Chondrocyte (in vitro differentiated cells): ENCODE measurements around the gene PPM1A. TPM values are rescaled to one million over a fixed set of nuclear protein-coding genes. Genes with fewer than 3 reads are reported as not detected.

Experiments used
- DNase-seq: peaks from one replicate; pipeline ENCODE4 v3.0.0; 2021; ENCODE audit warnings: mixed read lengths, low spot score
- H3K27ac Mint-ChIP-seq: one replicate; pipeline ENCODE4 v1.8.0; 2021; ENCODE audit warnings: mild to moderate bottlenecking, moderate library complexity, mixed read lengths; ENCODE audit not compliant: unreplicated experiment
- H3K27me3 Mint-ChIP-seq: 2 replicates; pipeline ENCODE4 v1.8.0; 2021; ENCODE audit warnings: low read depth, mixed read lengths
- H3K36me3 Mint-ChIP-seq: 2 replicates; pipeline ENCODE4 v1.8.0; 2021; ENCODE audit warnings: low read depth, mixed read lengths
- H3K4me1 Mint-ChIP-seq: 2 replicates; pipeline ENCODE4 v1.8.0; 2021; ENCODE audit warnings: low read depth, mild to moderate bottlenecking, mixed read lengths
- H3K4me3 Mint-ChIP-seq: one replicate; pipeline ENCODE4 v1.8.0; 2021; ENCODE audit warnings: mild to moderate bottlenecking, moderate library complexity, mixed read lengths; ENCODE audit not compliant: unreplicated experiment
- H3K9me3 Mint-ChIP-seq: 2 replicates; pipeline ENCODE4 v1.8.0; 2021; ENCODE audit warnings: low read depth, mixed read lengths
- total RNA-seq: library from RNA; stranded (reverse); gene quantifications from 3 replicates; pipeline ENCODE4 v1.2.1, GENCODE V29; 2021
- TF ChIP-seq, protein P1 (sequence below): fragments of 200-600 bp; sonication (generic); IDR thresholded peaks from 2 replicates; pipeline ENCODE4 v1.5.0; 2021; ENCODE audit warnings: antibody characterized with exemption, mild to moderate bottlenecking, moderate library complexity

Gene PPM1A
- total RNA-seq, 1 donor from 2014 or later: 43.9 TPM

DNA sequence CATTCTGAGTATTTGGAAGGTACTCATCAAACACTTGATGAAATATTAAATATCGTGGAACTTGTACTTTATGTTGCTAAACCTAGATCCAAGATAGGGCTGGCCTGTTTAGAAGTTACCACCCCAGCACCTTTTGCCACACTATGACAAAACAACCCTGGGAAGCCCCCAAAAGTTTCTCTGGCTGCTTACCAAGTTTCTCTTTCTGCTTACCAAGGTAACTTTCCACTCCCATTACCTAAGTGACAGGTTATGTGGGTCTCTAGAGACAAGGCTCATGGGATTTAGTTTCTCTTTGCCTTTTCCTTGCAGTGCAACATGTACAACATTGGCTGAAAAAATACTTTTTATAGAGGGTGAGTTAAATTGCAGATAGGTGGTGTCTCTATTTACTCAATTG is 28.9 kb upstream of the PPM1A start:
- Mint-ChIP-seq H3K27me3 (no peaks in the 10 kb centered on the region), H3K27ac (no peak overlapping the region), H3K4me1 (no peaks in the 10 kb centered on the region), H3K4me3 (no peak overlapping the region), H3K36me3 (no peaks in the 10 kb centered on the region), H3K9me3 (no peaks in the 10 kb centered on the region)
- no peak for DNase-seq
- TF ChIP-seq, protein P1, sequence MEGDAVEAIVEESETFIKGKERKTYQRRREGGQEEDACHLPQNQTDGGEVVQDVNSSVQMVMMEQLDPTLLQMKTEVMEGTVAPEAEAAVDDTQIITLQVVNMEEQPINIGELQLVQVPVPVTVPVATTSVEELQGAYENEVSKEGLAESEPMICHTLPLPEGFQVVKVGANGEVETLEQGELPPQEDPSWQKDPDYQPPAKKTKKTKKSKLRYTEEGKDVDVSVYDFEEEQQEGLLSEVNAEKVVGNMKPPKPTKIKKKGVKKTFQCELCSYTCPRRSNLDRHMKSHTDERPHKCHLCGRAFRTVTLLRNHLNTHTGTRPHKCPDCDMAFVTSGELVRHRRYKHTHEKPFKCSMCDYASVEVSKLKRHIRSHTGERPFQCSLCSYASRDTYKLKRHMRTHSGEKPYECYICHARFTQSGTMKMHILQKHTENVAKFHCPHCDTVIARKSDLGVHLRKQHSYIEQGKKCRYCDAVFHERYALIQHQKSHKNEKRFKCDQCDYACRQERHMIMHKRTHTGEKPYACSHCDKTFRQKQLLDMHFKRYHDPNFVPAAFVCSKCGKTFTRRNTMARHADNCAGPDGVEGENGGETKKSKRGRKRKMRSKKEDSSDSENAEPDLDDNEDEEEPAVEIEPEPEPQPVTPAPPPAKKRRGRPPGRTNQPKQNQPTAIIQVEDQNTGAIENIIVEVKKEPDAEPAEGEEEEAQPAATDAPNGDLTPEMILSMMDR: no peak

DNA sequence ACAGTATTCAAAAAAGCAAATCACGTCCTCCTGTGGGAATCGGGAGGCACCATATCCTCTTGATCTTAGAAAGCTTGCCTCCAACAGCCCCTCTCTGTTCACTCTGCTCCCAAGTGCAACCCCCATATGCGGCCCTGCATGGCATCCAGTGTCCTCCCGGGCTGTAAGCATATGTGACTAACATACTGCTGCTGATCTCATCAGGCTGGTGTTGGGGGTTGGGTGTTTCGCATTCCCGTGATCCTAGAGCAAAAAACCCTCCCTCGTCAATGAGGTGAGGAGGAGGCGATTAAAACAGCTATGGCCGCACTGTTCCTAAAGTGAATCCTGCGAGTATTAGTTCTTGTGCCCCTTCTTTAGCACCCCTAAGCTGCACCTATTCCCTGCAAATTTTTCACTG is 28.1 kb upstream of the PPM1A start:
- no peak for DNase-seq
- Mint-ChIP-seq H3K9me3 (no peaks in the 10 kb centered on the region), H3K27ac (no peak overlapping the region), H3K4me3 (no peak overlapping the region), H3K36me3 (no peaks in the 10 kb centered on the region), H3K27me3 (no peaks in the 10 kb centered on the region), H3K4me1 (no peaks in the 10 kb centered on the region)
- TF ChIP-seq, protein P1: no peak

DNA sequence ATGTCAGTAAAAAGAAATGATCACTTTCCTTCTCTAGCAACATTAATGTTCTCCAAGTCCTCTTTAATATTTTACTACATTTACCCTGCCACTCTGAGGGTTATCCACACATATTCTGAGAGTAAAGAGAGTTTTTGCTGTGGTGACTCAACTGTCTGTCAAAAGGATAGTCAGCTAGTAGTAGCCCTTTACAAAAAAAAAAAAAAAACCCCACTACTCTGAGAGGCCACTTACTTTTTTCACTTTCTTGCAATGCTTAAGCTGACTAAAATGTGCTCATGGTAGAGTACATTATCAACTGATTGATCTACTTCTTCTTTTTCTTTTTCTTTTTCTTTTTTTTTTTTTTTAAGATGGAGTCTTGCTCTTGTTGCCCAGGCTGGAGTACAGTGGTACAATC is 27.6 kb upstream of the PPM1A start:
- Mint-ChIP-seq H3K27me3 (no peaks in the 10 kb centered on the region), H3K9me3 (no peaks in the 10 kb centered on the region), H3K36me3 (no peaks in the 10 kb centered on the region), H3K4me3 (no peak overlapping the region), H3K27ac (no peak overlapping the region), H3K4me1 (no peaks in the 10 kb centered on the region)
- TF ChIP-seq, protein P1: no peak
- no peak for DNase-seq

DNA sequence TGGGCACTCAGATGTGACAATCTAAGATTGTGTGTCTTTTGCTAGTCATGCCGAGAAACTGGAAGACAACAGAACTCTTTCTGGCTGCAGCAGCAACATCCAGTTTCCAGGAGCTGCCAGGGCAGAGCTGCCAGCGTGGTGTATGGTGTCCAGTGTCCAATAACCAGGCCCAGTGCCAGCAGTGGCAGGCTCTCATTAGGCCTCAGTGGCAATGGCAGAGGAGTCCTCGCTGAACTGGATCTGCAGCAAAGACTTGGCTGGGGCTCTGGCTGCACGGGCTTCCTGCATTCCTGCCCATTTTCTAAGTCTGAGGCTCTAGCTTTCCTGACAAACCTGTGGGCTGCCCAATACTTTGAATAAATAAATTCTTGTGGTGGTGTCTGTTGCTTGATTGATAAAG is 26.2 kb upstream of the PPM1A start:
- DNase-seq: no peak
- H3K9me3 Mint-ChIP-seq: no peaks in the 10 kb centered on the region
- no peak overlapping the region for H3K4me3 Mint-ChIP-seq
- no peaks in the 10 kb centered on the region for H3K27me3 Mint-ChIP-seq
- H3K27ac Mint-ChIP-seq: no peak overlapping the region
- TF ChIP-seq, protein P1: no peak
- no peaks in the 10 kb centered on the region for H3K36me3 Mint-ChIP-seq
- no peaks in the 10 kb centered on the region for H3K4me1 Mint-ChIP-seq

DNA sequence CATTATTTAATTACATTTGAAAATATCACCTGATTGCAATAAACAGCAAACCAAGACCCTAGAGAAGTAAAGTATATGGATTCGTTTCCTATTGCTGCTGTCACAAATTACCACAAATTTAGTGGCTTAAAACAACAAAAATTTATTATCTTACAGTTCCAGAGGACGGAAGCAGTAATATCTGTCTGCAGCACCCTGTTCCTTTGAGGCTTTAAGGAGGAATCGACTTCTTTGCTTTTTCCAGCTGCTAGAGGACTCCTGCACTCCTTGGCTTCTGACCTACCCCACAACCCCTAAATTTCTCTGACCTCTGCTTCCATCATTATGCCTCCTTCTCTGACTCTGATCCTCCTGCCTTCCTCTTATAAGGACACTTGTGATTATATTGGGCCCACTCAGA is 23.8 kb upstream of the PPM1A start:
- no peaks in the 10 kb centered on the region for H3K27me3 Mint-ChIP-seq
- H3K27ac Mint-ChIP-seq: no peak overlapping the region
- no peak overlapping the region for H3K4me3 Mint-ChIP-seq
- no peaks in the 10 kb centered on the region for H3K4me1 Mint-ChIP-seq
- no peaks in the 10 kb centered on the region for H3K9me3 Mint-ChIP-seq
- DNase-seq: no peak
- TF ChIP-seq, protein P1: no peak
- H3K36me3 Mint-ChIP-seq: no peaks in the 10 kb centered on the region
